Fibroblast of skin of back (primary cell): ENCODE data around the gene PRSS53.

Experiments used
- DNase-seq: peaks from one replicate; pipeline ENCODE4 v3.0.0-alpha.2; 2013

The PRSS53 gene

GRCh38 chr16:31093132-31093703, 4.5 kb upstream of the PRSS53 start:
- DNase-seq: peak; percentile 45

GRCh38 chr16:31092330-31092729, 3.6 kb upstream of the PRSS53 start:
- no peak for DNase-seq

GRCh38 chr16:31090540-31090939, 1.8 kb upstream of the PRSS53 start:
- peak; percentile 50 for DNase-seq

- DNase-seq: no peak
Observed at GRCh38 chr16:31089199-31089598, 456 bp upstream of the PRSS53 start.

GRCh38 chr16:31087971-31088370, 772 bp downstream of the PRSS53 start:
- no peak for DNase-seq

GRCh38 chr16:31087481-31087880, 1.3 kb downstream of the PRSS53 start:
- no peak for DNase-seq

GRCh38 chr16:31086629-31086906, 2.2 kb downstream of the PRSS53 start:
- no peak for DNase-seq

GRCh38 chr16:31085873-31086628, 2.7 kb downstream of the PRSS53 start:
- DNase-seq: no peak

- DNase-seq: no peak
Observed at GRCh38 chr16:31085411-31085810, 3.3 kb downstream of the PRSS53 start.

- DNase-seq: no peak
Observed at GRCh38 chr16:31084584-31085302, 4.0 kb downstream of the PRSS53 start.

GRCh38 chr16:31083981-31084380, 4.8 kb downstream of the PRSS53 start:
- no peak for DNase-seq

- no peak for DNase-seq
Observed at GRCh38 chr16:31083556-31083955, 5.2 kb downstream of the PRSS53 start.

GRCh38 chr16:31083081-31083480, 5.7 kb downstream of the PRSS53 start:
- DNase-seq: no peak

GRCh38 chr16:31082368-31083045, 6.2 kb downstream of the PRSS53 start:
- no peak for DNase-seq

GRCh38 chr16:31081428-31082351, 7.1 kb downstream of the PRSS53 start:
- DNase-seq: no peak

- DNase-seq: no peak
Observed at GRCh38 chr16:31080756-31081419, 7.9 kb downstream of the PRSS53 start.

- no peak for DNase-seq
Observed at GRCh38 chr16:31080035-31080629, 8.6 kb downstream of the PRSS53 start.

GRCh38 chr16:31079342-31079944, 9.3 kb downstream of the PRSS53 start:
- DNase-seq: no peak

GRCh38 chr16:31078597-31079341, 10.0 kb downstream of the PRSS53 start:
- no peak for DNase-seq
